Renal pelvis (tissue), 12 donors: Measurements from ENCODE around the gene FBXL3. TPM values are rescaled to one million over a fixed set of nuclear protein-coding genes. Genes with fewer than 3 reads are reported as not detected.
A peak's percentile ranks its signal among the peaks of the same experiment; 100 is the strongest.

ENCODE experiments used
- DNase-seq: peaks from one replicate; pipeline ENCODE4 v3.0.0-alpha.2; 2013
- long read RNA-seq, 16 experiments: transcript quantifications; one replicate each; lab custom pipeline, GENCODE V29; 2026
- polyA plus RNA-seq, 3 donors: library from polyadenylated mRNA; unstranded; fragments of 120-200 nt; gene quantifications; one replicate each; pipeline ENCODE4 v1.2.1, GENCODE V29; 2013; ENCODE audit not compliant: insufficient read length in 3 of 3

Gene FBXL3, protein sequence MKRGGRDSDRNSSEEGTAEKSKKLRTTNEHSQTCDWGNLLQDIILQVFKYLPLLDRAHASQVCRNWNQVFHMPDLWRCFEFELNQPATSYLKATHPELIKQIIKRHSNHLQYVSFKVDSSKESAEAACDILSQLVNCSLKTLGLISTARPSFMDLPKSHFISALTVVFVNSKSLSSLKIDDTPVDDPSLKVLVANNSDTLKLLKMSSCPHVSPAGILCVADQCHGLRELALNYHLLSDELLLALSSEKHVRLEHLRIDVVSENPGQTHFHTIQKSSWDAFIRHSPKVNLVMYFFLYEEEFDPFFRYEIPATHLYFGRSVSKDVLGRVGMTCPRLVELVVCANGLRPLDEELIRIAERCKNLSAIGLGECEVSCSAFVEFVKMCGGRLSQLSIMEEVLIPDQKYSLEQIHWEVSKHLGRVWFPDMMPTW
- 10 to 100 TPM; 51.3 to 56.7 (median 55.5) TPM for polyA plus RNA-seq
- long read RNA-seq, donor 1, transcript FBXL3-201 (5 exons, 3,503 nt): major isoform, 13 of 14 reads
- long read RNA-seq, donor 1, partial matches to known transcripts: 0 of 14 reads
- long read RNA-seq, donor 1, other reads (novel, unspliced or antisense): 0 of 14 reads
- long read RNA-seq, donor 2, transcript FBXL3-201 (5 exons, 3,503 nt): major isoform, 18 of 35 reads
- long read RNA-seq, donor 2, partial matches to known transcripts: 17 of 35 reads
- long read RNA-seq, donor 2, other reads (novel, unspliced or antisense): 0 of 35 reads
- long read RNA-seq, donor 3, transcript FBXL3-201 (5 exons, 3,503 nt): major isoform, 9 of 9 reads
- long read RNA-seq, donor 3, partial matches to known transcripts: 0 of 9 reads
- long read RNA-seq, donor 3, other reads (novel, unspliced or antisense): 0 of 9 reads
- long read RNA-seq, donor 4, transcript FBXL3-201 (5 exons, 3,503 nt): major isoform, 9 of 9 reads
- long read RNA-seq, donor 4, partial matches to known transcripts: 0 of 9 reads
- long read RNA-seq, donor 4, other reads (novel, unspliced or antisense): 0 of 9 reads
- long read RNA-seq, donor 5, transcript FBXL3-201 (5 exons, 3,503 nt): major isoform, 7 of 18 reads
- long read RNA-seq, donor 5, partial matches to known transcripts: 11 of 18 reads
- long read RNA-seq, donor 5, other reads (novel, unspliced or antisense): 0 of 18 reads
- long read RNA-seq, donor 6, transcript FBXL3-201 (5 exons, 3,503 nt): major isoform, 10 of 10 reads
- long read RNA-seq, donor 6, partial matches to known transcripts: 0 of 10 reads
- long read RNA-seq, donor 6, other reads (novel, unspliced or antisense): 0 of 10 reads
- long read RNA-seq, donor 7, transcript FBXL3-201 (5 exons, 3,503 nt): major isoform, 17 of 25 reads
- long read RNA-seq, donor 7, partial matches to known transcripts: 0 of 25 reads
- long read RNA-seq, donor 7, other reads (novel, unspliced or antisense): 8 of 25 reads
- long read RNA-seq, donor 8, transcript FBXL3-201 (5 exons, 3,503 nt): major isoform, 9 of 10 reads
- long read RNA-seq, donor 8, partial matches to known transcripts: 0 of 10 reads
- long read RNA-seq, donor 8, other reads (novel, unspliced or antisense): 0 of 10 reads
- long read RNA-seq, donor 9, transcript FBXL3-201 (5 exons, 3,503 nt): major isoform, 20 of 20 reads
- long read RNA-seq, donor 9, partial matches to known transcripts: 0 of 20 reads
- long read RNA-seq, donor 9, other reads (novel, unspliced or antisense): 0 of 20 reads
- long read RNA-seq, donor 10, transcript FBXL3-201 (5 exons, 3,503 nt): major isoform, 7 of 14 reads
- long read RNA-seq, donor 10, partial matches to known transcripts: 6 of 14 reads
- long read RNA-seq, donor 10, other reads (novel, unspliced or antisense): 0 of 14 reads
- long read RNA-seq, donor 11, transcript FBXL3-201 (5 exons, 3,503 nt): major isoform, 15 of 31 reads
- long read RNA-seq, donor 11, partial matches to known transcripts: 16 of 31 reads
- long read RNA-seq, donor 11, other reads (novel, unspliced or antisense): 0 of 31 reads
- long read RNA-seq, donor 12, transcript FBXL3-201 (5 exons, 3,503 nt): major isoform, 14 of 15 reads
- long read RNA-seq, donor 12, partial matches to known transcripts: 0 of 15 reads
- long read RNA-seq, donor 12, other reads (novel, unspliced or antisense): 0 of 15 reads
- long read RNA-seq, donor 13, transcript FBXL3-201 (5 exons, 3,503 nt): major isoform, 11 of 11 reads
- long read RNA-seq, donor 13, partial matches to known transcripts: 0 of 11 reads
- long read RNA-seq, donor 13, other reads (novel, unspliced or antisense): 0 of 11 reads
- long read RNA-seq, donor 14: 0 reads
- long read RNA-seq, donor 15: 0 reads
- long read RNA-seq, donor 16, transcript FBXL3-201 (5 exons, 3,503 nt): major isoform, 17 of 19 reads
- long read RNA-seq, donor 16, partial matches to known transcripts: 0 of 19 reads
- long read RNA-seq, donor 16, other reads (novel, unspliced or antisense): 0 of 19 reads

DNA sequence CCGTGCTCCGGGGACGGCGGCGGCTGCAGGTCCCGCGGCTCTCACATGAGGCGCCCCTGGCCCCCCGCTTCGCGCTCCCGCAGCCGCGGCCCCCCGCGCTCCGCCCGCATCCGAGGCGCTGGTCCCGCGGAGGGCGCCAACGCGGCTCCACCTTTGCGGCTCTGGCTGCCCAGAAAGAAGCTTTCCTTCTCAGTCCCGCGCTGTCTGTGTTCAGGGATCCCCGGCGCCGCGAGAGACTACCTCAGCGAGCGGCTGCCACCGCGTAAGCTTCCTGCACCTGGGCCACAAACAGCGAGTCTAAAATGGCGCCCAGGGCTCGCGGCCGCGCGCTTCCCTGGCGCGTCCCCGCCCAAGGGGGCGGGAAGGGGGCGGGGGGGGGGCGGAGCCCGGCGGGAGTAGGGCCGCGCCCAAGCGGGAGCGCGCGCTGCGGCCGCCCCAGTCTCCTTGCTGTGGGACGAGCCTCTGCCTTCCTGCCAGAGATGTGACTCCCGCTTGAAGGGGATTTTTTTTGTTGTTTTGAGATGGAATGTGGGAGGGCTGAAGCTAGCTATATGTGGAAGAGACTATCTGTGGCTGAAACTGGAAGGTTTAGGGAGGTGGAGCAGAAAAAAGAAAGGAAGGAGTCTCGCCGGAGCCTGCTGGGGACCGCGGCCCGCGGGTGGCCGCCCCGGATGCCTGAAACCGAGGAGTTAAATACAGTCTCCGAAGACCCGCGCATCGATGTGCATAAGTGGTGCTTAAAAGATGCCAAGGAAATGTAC is at the start of gene FBXL3:
FBXL3 (minus strand) TSS at position 299 of the 761 bp plus-strand sequence. CDS start 5,299 bp downstream, outside the sequence.
- peak; percentile 84 for DNase-seq

DNA sequence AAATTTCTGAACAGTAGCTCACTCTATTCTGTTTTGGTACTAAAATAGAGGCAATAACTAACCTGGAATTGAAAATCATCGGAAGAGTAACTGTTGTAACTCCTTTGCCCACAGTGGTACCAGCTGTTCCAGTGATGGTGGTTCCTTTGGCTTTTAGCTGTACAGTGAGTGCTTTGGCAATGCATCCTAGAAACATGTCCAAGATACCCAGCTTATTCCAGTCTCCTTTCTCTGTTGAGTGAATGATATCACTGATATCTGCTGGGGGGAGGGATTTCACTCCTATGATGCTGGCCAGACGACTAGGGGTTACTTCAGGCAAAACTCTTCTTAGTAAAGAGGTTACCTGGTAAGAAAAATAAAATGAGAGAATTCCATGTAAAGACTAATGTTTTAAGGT is 40.6 kb upstream of the FBXL3 start:
- no peak for DNase-seq

DNA sequence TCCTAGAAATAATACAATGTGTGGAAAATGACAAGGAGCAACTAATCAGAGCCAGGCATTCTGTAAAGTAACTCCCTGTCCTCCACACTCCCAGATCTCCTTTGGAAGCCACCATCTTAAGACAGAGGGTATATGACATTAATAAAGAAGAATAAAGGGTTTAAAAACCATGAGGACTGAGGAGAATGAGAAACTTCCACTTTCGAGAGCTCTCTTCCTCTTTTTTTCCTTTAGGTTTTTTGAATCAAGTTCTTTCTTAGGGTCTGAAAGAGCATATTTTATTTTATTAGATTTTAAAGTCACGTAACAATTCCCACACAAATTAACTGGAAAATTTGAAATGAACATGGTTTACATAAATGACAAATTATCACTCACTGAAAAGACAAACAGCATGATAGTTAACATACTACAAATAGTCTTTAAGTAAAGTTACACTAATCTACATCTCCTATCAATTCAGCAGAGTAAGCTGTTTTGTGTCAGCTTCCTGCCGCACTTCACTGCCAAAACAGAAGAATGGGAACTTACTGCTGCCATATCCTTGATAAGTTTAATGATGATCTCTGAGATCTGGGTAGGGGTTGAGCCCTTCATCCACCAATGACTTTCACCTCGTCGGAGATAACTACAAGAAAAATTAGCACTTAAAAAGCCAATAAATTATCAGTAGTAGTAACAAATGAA is 38.6 kb upstream of the FBXL3 start:
- no peak for DNase-seq

DNA sequence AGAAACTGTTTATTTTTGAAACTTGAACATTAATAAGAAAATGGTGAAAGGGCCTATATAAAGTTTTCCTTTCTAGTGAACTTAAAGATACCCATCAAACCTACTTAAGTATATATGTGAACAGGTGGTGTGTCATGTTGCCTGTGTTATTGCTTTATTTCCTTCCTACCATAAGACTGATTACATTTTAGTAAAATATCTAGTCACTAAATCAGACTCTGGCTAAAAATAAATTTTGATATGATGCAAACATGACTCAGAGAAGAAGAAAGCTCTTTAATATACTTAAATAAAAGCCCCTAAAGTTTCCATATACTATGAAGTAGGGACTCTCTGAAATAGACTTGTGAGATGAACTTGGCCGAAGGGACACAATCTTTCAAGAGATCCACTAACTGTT is 35.1 kb upstream of the FBXL3 start:
- no peak for DNase-seq

DNA sequence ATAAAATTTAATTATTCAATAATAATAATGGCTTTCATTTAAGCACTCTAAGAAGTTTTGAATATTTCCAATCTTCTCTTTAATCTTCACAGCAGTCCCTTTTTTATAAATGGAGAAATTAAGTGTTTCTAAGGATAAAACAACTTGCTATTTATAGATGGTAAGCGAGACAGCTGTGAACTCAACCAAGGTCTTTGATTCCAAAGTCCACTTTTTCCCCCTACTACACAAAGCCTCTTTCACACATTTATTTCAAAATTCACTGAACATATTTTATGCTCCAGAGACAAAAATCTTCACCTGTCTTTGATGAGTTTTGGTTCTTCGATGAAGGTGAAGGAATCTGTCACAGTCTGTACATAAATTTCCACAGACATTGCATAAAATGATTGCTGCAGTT is 34.4 kb upstream of the FBXL3 start:
- DNase-seq: no peak

DNA sequence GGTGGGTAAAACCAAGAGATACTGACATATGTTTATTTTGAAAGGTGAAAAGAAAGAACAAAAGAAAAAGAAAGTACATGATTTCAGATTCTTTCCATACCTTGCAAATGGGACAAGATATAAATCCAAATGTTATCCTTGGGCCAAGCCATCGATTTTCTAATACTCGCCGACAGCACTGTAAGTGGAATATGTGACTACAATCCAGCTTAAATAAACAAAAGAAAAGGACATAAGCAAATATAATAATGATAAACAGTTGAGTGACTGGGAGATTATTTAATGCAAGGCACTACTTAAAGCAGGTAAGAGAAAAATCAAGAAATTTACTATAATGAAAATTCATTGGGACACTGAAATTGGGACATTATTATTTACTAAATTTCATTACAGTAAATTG is 29.9 kb upstream of the FBXL3 start:
- no peak for DNase-seq

DNA sequence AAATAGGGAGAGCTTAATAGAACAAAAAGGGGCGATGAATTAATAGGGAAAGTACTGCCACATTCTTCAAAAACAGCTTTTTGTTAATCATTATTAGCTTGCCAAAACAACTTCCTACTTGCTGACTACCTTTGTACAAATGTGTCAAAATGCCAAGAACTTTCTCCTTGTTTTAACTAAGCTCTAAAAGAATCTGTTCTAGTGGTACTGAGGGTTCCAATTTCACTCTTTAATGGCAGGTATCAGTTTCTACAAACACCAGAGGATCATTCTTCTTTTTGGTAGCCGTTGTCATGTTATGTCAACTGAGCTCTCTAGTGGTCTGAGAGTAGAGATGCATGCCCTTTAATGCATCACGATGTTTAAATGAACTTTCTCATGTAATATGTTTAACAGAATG is 29.4 kb upstream of the FBXL3 start:
- peak; percentile 26 for DNase-seq

DNA sequence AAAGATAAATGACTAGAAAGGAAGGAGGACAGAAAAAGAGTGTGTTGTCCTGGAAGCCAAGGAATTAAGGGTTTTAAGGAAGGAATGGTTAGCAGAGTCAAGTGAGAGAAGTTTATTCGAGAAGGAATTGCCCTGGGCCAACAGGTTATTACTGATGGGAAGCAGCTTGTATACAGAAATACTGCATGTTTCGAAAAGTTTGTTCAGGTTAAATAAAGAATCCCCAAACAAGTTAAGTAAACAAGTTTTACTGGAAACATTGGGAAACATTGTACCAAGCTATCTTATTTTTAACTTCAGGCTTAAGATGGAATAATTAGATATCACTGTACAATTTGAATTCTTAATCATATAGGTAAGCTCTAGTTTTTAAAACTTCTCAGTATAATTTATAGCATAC is 28.2 kb upstream of the FBXL3 start:
- DNase-seq: no peak

DNA sequence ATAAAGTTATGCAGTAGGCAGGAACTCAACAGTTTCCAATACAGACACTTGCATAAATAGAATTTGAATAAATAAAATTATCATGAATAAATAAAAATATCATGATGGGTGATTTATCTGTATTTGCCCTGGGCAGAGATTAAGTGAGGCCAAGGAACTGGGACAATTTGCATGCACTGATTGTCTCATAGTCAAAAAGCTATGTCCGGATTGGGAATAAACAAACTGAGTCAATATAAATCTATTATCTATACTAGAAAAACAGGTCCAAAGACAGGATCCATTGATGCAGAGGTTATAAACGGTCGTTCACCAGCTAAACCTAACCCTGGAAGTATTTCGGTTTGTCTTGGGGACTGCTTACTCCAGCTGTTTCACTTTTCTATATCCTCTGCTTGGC is 26.2 kb upstream of the FBXL3 start:
- DNase-seq: no peak

DNA sequence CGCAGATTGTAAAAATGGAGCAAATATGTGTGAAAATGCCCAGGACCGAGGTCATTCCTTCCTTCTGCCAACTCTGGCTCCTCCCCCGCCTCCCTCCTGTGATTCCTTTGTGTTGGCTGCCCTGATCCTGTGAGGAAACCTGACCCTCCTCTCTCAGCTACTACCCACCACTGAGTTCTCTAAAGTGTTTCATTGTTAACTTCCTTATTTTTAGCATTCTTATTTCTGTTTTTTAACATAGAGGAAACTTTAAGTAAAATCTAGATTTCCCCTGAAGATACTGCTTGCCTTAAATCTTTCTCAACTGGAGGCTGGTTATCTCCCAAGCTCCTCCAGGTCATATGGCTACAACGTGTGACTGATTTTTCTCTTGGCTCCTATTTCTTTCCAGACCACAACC is 21.7 kb upstream of the FBXL3 start:
- DNase-seq: no peak

DNA sequence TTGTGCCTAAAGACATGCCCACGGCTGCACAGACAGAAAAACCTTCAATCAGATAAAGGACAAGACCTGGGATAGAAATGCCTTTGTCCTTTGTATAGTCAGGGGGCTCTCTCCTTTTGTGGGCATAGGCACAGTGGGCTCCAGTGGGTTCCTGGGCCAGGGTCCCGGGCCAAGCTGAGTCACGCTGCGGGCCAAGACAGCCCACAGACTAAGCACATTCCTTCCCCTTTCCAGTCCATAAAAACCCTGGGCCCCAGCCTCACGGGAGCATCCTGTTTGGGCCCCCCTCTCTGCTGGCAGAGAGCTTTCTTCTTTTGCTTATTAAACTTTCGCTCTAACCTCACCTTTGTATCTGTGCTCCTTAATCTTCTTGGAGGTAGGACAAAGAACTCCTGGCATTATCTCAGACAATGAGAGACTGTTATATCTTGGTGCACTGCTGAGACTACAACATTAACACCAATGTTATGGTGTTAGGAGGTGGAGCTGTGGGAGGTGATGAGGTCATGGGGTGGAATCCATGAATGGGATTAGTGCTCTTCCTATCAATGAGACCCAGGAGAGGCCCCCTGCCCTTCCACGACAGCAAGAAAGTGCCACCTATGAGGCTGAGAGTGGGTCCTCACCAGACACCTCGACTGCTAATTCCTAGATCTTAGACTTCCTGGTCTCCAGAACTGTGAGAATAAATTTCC is 20.8 kb upstream of the FBXL3 start:
- no peak for DNase-seq

DNA sequence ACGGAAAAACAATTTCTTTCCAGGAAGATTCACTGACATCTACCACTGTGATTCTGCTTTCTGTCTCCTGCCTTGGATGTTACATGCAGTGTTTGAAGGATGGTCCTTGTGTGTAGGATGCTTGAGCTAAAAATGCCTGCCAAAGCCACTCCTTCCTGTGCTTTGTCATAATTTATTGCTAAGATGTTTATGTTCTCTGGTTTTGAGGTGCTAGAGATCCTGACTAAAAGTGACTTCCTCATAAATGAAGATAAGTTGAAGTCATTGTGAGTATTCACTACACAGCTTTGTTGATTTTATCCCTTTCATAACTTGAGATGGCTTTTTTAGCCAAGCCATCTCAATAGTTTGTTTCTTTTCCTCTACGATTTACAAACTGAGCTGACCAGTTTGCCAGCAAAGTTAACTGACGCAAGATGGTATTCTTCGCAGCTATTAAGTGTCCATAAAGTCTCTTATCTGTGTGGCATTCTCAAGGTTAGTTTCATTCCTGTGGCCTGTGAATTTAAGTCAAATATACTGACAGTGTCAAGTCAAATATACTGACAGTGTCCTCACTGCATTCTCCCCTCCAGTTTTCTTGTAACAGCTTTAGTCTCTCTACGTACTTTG is 15.7 kb upstream of the FBXL3 start:
- no peak for DNase-seq

DNA sequence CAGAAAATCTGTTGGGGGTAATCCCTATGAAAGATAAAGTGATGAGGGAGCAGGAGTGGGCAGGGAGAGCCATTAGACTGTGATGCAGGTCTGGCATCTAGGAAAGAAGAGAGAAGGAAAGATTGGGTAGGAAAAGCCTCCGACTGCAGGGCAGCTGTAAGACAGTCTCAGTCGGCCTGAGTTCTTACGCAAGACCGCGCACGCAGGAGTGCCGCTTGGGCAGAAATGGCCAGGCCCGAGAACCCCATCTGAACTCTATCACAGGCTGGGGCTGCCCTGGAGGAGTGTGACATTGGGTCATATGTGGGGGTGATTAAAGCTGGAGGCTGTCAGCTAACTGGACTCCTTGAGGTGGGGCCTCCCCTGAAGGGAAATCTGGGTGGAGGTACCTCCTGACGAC is 13.9 kb upstream of the FBXL3 start:
- DNase-seq: no peak

DNA sequence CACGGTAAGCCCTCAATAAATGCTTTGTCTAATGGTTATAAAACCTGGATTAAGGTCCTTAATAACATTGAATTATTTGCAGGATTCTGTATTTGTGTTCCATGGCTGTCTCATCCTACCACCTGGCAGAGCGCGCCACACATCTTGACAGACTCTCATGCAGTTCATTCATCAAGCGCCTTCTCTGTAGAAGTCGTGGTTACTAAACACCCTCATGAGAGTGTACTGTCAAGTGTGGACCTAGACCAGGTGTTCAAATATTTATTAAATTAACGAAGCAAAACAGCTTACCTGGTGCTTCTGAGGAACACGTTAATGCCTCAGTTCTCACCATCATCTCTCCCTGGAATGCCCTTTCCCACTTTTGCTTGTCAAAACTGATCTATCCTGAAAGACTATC is 13.1 kb upstream of the FBXL3 start:
- DNase-seq: no peak

DNA sequence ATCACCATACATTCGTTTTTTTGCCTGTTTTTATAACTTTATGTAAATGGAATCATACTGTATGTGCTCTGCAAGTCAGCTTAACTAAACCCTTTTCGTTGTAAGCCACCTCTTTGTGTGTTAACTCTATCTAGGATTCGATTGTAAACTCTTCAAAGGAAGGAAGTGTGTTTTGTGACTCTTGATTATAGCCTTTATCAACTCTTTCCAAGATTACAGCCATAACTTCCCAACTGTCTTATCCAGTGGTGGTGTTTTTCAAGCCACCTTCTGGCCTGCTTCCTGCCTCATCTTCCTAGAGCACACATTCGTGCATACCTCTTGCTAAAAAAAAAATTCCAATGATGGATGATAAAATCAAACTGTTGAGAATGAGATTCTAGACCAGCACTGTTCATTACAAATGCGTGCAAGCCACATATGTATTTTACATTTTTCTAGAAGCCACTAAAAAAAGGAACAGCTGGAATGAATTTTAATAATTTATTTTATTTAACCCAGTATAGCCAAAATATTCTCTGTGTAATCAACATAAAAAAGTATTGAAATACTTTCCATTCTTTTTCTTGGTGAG is 12.0 kb upstream of the FBXL3 start:
- no peak for DNase-seq

DNA sequence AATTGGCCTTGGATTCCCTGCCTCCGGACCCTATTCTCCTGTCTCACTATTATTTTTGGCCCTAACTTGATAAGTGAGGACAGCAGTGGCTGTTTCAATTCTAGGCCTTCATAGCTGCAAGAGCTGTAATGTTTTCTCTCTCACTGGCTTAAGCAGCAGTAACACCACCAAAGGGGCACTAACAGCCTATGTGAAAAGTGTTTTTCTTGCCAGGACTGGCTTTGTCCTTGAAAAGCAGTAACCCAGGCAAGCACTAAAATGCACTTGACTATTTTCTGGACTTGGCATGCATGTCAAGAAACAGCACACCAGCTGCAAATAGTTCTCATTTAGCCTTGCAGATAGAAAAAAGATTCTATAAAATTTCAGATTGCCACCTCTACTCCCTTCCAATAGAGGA is 9.3 kb upstream of the FBXL3 start:
- DNase-seq: no peak

DNA sequence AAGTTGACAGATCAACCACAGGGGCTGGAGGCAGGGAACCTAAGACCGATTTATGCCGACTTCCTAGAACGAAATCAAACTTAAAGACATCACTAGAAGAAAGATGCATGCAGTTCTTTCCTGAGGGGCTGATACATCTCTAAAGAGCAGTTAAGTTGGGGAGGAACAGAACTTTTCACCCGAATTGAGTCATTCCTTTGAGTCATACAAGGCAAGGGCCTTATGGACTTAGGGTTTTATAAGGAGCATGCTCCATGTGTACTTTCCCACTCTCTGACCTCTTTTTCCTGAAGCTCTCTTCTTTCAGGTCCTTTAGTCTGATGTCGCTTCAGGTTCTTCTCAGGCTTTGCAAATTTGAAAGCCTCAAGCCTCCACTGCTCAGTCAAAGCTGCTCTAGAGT is 7.9 kb upstream of the FBXL3 start:
- no peak for DNase-seq
